Astrocyte of the spinal cord (primary cell): ENCODE results near the gene RPS6KA2.
"Not testable (repeated sequence)": the region's sequence is repeated elsewhere in the genome, so short reads cannot be mapped to it uniquely, and the experiment has no call there.

Source experiments
- DNase-seq: peaks from one replicate; pipeline ENCODE4 v3.0.0; 2011; ENCODE audit warnings: low read depth, low spot score
- H3K4me3 ChIP-seq: 2 replicates; pipeline ENCODE4 v1.5.1; 2011; ENCODE audit warnings: low read depth, mild to moderate bottlenecking, low read length, moderate library complexity
- in situ Hi-C: cut with HindIII; loops from 2 replicates; pipeline ENCODE4 v1.10.0; 2017; ENCODE audit warnings: low sequenced_read_pairs
- TF ChIP-seq, protein P1 (sequence below): IDR thresholded peaks from 2 replicates; pipeline ENCODE4 v1.5.1; 2012; ENCODE audit warnings: low read depth, mild to moderate bottlenecking, low read length, inconsistent platforms

RPS6KA2 gene

DNA sequence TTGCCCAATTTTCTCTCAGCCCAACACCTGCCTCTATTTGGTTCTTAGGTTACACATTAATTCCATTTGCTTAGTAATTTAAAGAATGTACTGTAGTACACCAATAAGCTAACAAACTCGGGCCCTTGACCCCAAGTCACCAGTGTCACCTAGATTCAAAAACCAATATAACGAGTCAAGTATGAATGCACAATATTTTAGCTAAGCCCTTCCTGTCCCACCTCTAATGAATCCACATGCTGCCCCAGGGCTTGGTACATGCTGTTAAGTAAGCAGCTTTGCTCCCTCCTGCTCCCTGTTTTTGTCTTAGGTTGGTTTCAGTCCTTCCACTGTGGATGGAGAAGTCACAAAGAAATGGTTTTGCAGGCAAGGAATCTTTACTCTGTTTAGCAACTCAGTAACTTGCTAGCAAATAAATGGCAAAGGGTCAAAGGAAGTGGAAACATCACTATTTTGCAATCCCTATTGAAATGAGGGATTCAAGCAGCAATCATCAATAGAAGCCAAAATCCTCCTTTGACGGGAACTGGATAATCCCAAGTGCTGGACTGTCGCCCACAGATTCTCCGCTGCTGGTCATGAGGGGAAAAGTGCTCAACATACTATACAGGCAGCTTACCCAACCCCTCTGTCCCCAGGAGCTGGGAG lies 239.3 kb downstream of the RPS6KA2 start:
- TF ChIP-seq, protein P1, sequence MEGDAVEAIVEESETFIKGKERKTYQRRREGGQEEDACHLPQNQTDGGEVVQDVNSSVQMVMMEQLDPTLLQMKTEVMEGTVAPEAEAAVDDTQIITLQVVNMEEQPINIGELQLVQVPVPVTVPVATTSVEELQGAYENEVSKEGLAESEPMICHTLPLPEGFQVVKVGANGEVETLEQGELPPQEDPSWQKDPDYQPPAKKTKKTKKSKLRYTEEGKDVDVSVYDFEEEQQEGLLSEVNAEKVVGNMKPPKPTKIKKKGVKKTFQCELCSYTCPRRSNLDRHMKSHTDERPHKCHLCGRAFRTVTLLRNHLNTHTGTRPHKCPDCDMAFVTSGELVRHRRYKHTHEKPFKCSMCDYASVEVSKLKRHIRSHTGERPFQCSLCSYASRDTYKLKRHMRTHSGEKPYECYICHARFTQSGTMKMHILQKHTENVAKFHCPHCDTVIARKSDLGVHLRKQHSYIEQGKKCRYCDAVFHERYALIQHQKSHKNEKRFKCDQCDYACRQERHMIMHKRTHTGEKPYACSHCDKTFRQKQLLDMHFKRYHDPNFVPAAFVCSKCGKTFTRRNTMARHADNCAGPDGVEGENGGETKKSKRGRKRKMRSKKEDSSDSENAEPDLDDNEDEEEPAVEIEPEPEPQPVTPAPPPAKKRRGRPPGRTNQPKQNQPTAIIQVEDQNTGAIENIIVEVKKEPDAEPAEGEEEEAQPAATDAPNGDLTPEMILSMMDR = no peak
- H3K4me3 ChIP-seq = no peak overlapping the region
- in situ Hi-C loops = no loop called here
- no peak for DNase-seq

DNA sequence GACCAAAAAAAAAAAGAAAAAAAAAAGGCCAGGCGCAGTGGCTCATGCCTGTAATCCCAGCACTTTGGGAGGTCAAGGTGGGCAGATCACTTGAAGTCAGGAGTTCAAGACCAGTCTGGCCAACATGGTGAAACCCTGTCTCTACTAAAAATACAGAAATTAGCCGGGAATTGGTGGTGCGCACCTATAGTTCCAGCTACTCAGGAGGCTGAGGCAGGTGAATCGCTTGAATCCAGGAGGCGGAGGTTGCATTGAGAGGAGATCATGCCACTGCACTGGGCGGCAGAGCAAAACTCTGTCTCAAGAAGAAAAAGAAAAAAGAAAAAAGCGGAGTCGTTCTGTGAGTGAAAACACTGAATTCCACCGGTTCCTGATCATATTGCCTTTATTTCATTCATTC lies 240.0 kb downstream of the RPS6KA2 start:
- DNase-seq, in situ Hi-C loops, H3K4me3 ChIP-seq: not testable (repeated sequence)

DNA sequence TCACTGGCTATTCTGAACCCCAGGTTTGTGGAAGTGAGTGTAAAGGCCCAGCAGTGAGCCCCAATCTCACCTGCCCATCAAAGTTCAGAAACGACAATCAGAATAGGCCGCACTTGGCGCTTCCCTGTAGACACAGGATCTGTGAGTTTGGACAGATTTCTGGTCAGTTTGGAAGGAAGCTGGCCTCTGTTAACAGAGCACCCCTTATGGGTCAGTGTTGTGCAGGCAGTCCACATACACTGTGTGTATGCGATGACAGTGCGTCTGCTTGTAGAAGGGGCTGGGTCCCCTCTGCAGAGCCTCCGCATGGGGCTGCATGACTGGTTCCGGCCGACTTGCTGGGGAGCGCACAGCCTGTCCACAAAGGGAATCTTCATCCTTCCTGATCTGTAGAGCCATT lies 240.9 kb downstream of the RPS6KA2 start:
- DNase-seq = no peak
- H3K4me3 ChIP-seq = no peak overlapping the region
- TF ChIP-seq, protein P1 = no peak
- in situ Hi-C loops = no loop called here

DNA sequence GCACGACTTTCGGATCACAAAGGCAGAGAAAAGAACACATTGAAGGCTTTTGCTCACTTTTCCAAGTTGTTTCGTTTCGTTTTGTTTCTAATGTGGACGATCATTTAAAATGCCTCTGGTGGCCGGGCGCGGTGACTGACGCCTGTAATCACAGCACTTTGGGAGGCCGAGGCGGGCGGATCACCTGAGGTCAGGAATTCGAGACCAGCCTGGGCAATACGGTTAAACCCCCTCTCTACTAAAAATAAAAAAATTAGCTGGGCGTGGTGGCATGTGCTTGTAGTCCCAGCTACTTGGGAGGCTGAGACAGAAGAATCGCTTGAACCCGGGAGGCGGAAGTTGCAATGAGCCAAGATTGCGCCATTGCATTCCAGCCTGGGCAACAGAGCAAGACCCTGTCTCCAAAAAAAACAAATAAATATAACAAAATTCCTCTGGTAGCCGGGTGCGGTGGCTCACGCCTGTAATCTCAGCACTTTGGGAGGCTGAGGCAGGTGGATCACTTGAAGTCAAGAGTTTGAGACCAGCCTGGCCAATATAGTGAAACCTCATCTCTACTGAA lies 243.2 kb downstream of the RPS6KA2 start:
- in situ Hi-C loops, DNase-seq: not testable (repeated sequence)
- H3K4me3 ChIP-seq = peak overlapping the region; percentile 66

DNA sequence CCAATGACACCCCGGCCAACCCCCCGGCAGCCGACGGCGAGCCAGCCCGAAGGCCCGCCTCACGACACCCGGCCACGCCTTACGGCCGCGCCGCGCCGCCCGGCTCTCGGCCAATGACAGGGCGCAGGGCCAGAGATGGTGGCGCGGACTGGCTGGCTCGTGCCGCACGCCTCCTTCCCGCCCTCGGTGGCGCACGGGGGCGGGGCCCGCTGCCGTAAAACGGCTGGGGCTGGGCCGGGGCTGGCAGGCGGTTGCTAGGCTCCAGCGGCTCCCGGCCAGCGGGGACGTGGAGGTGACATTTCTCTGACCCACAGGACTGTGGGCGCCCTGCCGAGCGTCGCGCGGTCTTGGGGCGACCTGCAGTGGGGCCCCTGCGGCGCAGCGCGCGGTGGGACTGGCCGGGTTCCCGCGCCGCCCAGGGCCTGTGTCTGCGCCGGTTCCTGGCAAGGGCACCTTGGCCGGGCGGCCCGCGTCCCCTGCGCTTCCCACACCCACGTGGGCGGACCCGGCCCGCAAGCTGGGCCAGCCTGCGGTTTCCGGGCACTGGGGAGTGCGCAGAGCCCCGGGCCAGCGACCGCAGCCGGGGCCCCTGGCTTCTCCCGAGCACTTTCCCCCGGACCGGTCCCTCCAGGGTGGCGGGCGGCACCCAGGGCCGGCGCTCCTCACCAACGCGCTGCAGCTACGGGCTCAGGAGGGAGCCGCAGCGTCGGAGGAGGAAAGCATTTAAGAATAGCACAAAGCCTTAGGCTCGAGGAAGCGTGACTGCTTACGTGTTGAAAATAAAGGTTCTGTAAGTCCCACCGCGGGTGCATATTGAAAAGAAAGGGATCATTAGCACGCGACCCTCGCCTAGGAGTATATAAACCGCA lies 243.9 kb downstream of the RPS6KA2 start, which contains the start of gene MPC1:
TSS of gene MPC1 (minus strand) at position 8 of the 869 bp plus-strand sequence. CDS start 64 bp downstream, outside the sequence.
- peak; percentile 96 for DNase-seq
- H3K4me3 ChIP-seq = peak within 1 kb of the TSS; percentile 72
- in situ Hi-C loops = no loop called here
- TF ChIP-seq, protein P1 = no peak

DNA sequence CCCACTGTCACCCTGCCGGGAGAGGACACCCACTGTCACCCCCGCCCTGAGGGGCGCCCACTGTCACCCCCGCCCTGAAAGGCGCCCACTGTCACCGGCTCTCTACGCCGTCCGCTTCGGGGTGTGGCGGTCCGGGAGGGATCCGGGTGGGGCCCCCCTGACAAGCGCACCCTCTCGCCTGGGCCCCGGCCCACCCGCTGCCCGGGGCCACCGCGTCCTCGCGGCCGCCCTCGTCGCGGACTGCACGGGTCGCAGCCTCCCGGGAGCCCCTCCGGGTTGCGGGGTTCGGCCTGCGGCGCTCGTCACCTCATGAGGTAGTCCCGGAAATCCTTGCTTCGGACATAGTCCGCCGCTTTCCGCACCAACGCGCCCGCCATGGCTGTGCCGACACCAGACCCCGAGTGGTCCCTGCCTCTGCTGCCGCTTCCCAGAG lies 244.5 kb downstream of the RPS6KA2 start:
- H3K4me3 ChIP-seq = peak overlapping the region; percentile 72
- no peak for DNase-seq
- TF ChIP-seq, protein P1 = no peak
- in situ Hi-C loops = no loop called here

DNA sequence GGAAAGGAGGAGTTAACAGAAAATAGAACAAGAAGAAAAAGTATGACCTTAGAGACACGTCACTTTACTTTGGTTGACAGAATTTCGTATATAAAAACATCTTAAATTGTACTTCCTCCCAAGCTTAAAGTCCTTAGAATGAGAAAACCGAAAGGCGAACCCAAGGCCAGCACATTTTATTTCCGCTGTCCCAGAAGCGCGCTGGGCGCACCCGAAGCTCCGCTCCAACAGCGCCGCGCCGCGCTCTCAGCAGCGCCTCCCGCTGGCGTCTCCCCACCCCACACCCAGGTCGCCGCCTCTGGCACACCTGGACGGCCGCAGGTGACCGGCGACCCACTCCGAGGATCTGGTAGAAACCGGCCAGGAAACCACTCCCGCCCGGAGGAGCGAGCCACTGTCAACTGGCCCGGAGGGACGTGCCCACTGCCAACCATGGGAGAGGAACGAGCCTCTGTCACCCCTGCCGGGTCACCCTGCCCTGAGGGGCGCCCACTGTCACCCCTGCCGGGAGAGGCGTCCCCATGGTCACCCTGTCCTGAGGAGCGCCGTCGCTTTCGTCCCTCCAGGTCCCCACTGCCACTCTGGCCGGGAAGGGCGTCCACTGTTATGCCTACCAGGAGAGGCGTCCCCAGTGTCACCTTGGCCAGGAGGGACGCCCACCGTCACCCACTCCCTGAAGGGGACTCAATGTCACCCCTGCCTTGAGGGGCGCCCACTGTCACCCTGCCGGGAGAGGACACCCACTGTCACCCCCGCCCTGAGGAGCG lies 245.1 kb downstream of the RPS6KA2 start:
- TF ChIP-seq, protein P1 = peak; percentile 70
- DNase-seq = peak; percentile 41
- in situ Hi-C loops = no loop called here
- peak overlapping the region; percentile 72 for H3K4me3 ChIP-seq
